ENCODE data around the gene SSU72.

Gene SSU72

GRCh38 chr1:1577367-1578011 is 2.8 kb upstream of the SSU72 start:
- DNase-seq (ENCODE audit: low read depth), result no peak
- H3K4me3 ChIP-seq (ENCODE audit: low read depth, low read length), result no peak overlapping the region
- no peak for TF ChIP-seq CTCF (conservative IDR thresholded peaks at IDR 0.05; ENCODE audit: low read depth, low read length)

- DNase-seq (ENCODE audit: low read depth), result peak; percentile 78
- peak; percentile 37 for TF ChIP-seq CTCF (conservative IDR thresholded peaks at IDR 0.05; ENCODE audit: low read depth, low read length)
- peak overlapping the region; percentile 98 for H3K4me3 ChIP-seq (ENCODE audit: low read depth, low read length)
Measured at GRCh38 chr1:1573843-1574720, 581 bp downstream of the SSU72 start.

GRCh38 chr1:1569341-1569740 is 5.3 kb downstream of the SSU72 start:
- no peak for DNase-seq (ENCODE audit: low read depth)
- TF ChIP-seq CTCF (conservative IDR thresholded peaks at IDR 0.05; ENCODE audit: low read depth, low read length), result no peak
- H3K4me3 ChIP-seq (ENCODE audit: low read depth, low read length), result no peak overlapping the region

- DNase-seq (ENCODE audit: low read depth), result peak; percentile 34
- H3K4me3 ChIP-seq (ENCODE audit: low read depth, low read length), result no peak overlapping the region
- TF ChIP-seq CTCF (conservative IDR thresholded peaks at IDR 0.05; ENCODE audit: low read depth, low read length), result no peak
Measured at GRCh38 chr1:1567891-1568291, 6.8 kb downstream of the SSU72 start.

- H3K4me3 ChIP-seq (ENCODE audit: low read depth, low read length), result no peak overlapping the region
- TF ChIP-seq CTCF (conservative IDR thresholded peaks at IDR 0.05; ENCODE audit: low read depth, low read length), result no peak
Measured at GRCh38 chr1:1567152-1567875, 7.3 kb downstream of the SSU72 start.

GRCh38 chr1:1565340-1565739 is 9.3 kb downstream of the SSU72 start:
- DNase-seq (ENCODE audit: low read depth), result peak; percentile 14
- TF ChIP-seq CTCF (conservative IDR thresholded peaks at IDR 0.05; ENCODE audit: low read depth, low read length), result no peak
- H3K4me3 ChIP-seq (ENCODE audit: low read depth, low read length), result no peak overlapping the region

More at GRCh38 chr1:1567152-1567875, 7.3 kb downstream of the SSU72 start:
- peak; percentile 32 for DNase-seq (ENCODE audit: low read depth)
